Ovary (tissue), 10 donors: ENCODE results near the gene APOA1. TPM values are rescaled to one million over a fixed set of nuclear protein-coding genes. Genes with fewer than 3 reads are reported as not detected.

ENCODE experiments used
- DNase-seq, 5 donors: peaks; one replicate each; pipeline ENCODE4 v3.0.0-alpha.2; 2019 to 2020
- H3K27ac ChIP-seq, 2 donors: fragments of 200-600 bp; one replicate each; pipeline versions ENCODE4 v1.5.1 to v1.8.0; 2019 to 2022
- H3K27me3 ChIP-seq: fragments of 200-600 bp; one replicate; pipeline ENCODE4 v1.8.0; 2022
- H3K36me3 ChIP-seq: fragments of 200-600 bp; sonication (generic); one replicate; pipeline ENCODE4 v1.5.1; 2019
- H3K4me1 ChIP-seq: one replicate; pipeline ENCODE4 v1.8.1; 2013; ENCODE audit warnings: mild to moderate bottlenecking, moderate library complexity; ENCODE audit not compliant: insufficient read depth
- H3K4me3 ChIP-seq: fragments of 200-600 bp; sonication (generic); one replicate; pipeline ENCODE4 v1.5.1; 2017
- H3K9me3 ChIP-seq, 2 donors: fragments of 200-600 bp in 1 of 2; sonication (generic) in 1 of 2; one replicate each; pipeline versions ENCODE4 v1.5.1 to v1.8.1; 2013 to 2019; ENCODE audit warnings: mild to moderate bottlenecking in 1 of 2, moderate library complexity in 1 of 2
- EP300 ChIP-seq: sonication (generic); formaldehyde crosslinking; IDR thresholded peaks from one replicate; pipeline ENCODE4 v1.6.1; 2017; ENCODE audit warnings: antibody characterized with exemption
- POLR2A ChIP-seq: fragments of 450-650 bp; IDR thresholded peaks from one replicate; pipeline ENCODE4 v1.6.1; 2017; ENCODE audit warnings: antibody characterized with exemption, mild to moderate bottlenecking, moderate library complexity
- WGBS, 3 donors: extraction: QIAGEN DNeasy Blood & Tissue Kit in 1 of 3; methylation state at CpG; one replicate each; pipeline versions ENCODE4 v1.1.5 to v1.1.7; 2013 to 2017; 5-methylcytosine and 5-hydroxymethylcytosine counted together
- intact Hi-C, 4 donors: fragments of 100-400 bp; cut with DNase I; formaldehyde crosslinking; loops; one replicate each; pipeline versions ENCODE4 v1.11.0 to v1.15.1; 2022 to 2023
- long read RNA-seq, 3 donors: library from polyadenylated mRNA in 2 of 3; unstranded in 2 of 3; transcript quantifications; one replicate each; pipeline ENCODE4 v2.0.0 and lab custom pipeline, GENCODE V29; 2021 to 2026
- polyA plus RNA-seq, 2 donors: library from polyadenylated mRNA; stranded (reverse); fragments of 200-250 nt in 1 of 2; fragments of 350-450 nt in 1 of 2; fragmentation: Illumina TruSeq in 1 of 2; extraction: RNeasy Lipid Tissue Mini Kit (QIAGEN cat#74804) in 1 of 2; gene quantifications; one replicate each; pipeline ENCODE4 v1.2.3, GENCODE V29; 2013 to 2014
- total RNA-seq, 7 donors: library from RNA; depleted of rRNA in 2 of 7; stranded (reverse); fragments of >200 nt in 2 of 7; fragmentation: NEBNext Ultra II Directional in 3 of 7; extraction: Animal tissue kit (Norgen Biotek cat#: 25700) in 3 of 7; gene quantifications; one replicate each; pipeline versions ENCODE4 v1.1.0 to v1.2.4, GENCODE V29; 2016 to 2023
- TF ChIP-seq, protein P1 (sequence below), 3 donors: fragments of 450-650 bp in 2 of 3; fragments of 200-600 bp in 1 of 3; IDR thresholded peaks; one replicate each; pipeline versions ENCODE4 v1.5.1 to v1.8.0; 2016 to 2022; ENCODE audit warnings: antibody characterized with exemption in 3 of 3, mild to moderate bottlenecking in 1 of 3
- donor health status: DM: no; HTN: no; CAD: no; lungs with moderate emphysema.
- donor health status: DM: no; HTN: no; CAD: no.
- donor health status: Bipolar disorder and iron deficiency.
- donor health status: DM: yes; HTN: yes; CAD: no.
- donor health status: DM: no; HTN: no; CAD: no.
- donor health status: DM: yes; HTN: yes; CAD: no.

The APOA1 gene
- total RNA-seq (10 to 100 TPM in 5 of 7 donors, 1 to 10 TPM in 2; 5.3 to 39.9 (median 19.0) TPM), polyA plus RNA-seq (10 to 100 TPM; 10.8 to 42.8 TPM)
- long read RNA-seq, donor 1, partial matches to known transcripts, result 0 of 4 reads
- long read RNA-seq, donor 1, other reads (novel, unspliced or antisense), result 0 of 4 reads
- long read RNA-seq, donor 2, partial matches to known transcripts, result 0 of 4 reads
- long read RNA-seq, donor 2, other reads (novel, unspliced or antisense), result 0 of 4 reads
- long read RNA-seq, donor 3, partial matches to known transcripts, result 0 of 3 reads
- long read RNA-seq, donor 3, other reads (novel, unspliced or antisense), result 0 of 3 reads

GRCh38 chr11:116837231-116838091 lies at the start of gene APOA1:
Gene APOA1 (minus strand): TSS chr11:116837622. CDS start chr11:116837387, 235 bp downstream.
- H3K36me3 ChIP-seq, result no peaks in the 10 kb centered on the region
- intact Hi-C loops, result loop anchor here in 3 of 4 donors (5.0 kb wide), 1 partner anchor 45 kb away; the partner anchor contains the start of gene APOA5 (in 3 of the 3)
- WGBS, 3 donors, result 23 to 36% (median 27%) methylated on average over 19 of the region's 19 CpGs
- peaks cover 33% of the 10 kb centered on the region for H3K4me1 ChIP-seq
- DNase-seq, result peak in 4 of 5 donors; percentile 44 to 57 (median 54)
- H3K4me3 ChIP-seq, result no peak within 1 kb of the TSS
- H3K27me3 ChIP-seq, result no peaks in the 10 kb centered on the region
- H3K9me3 ChIP-seq, result no peaks in the 10 kb centered on the region
- peak within 1 kb of the TSS; percentile 44 to 80 for H3K27ac ChIP-seq
- no peak for TF ChIP-seq EP300
- TF ChIP-seq, protein P1, sequence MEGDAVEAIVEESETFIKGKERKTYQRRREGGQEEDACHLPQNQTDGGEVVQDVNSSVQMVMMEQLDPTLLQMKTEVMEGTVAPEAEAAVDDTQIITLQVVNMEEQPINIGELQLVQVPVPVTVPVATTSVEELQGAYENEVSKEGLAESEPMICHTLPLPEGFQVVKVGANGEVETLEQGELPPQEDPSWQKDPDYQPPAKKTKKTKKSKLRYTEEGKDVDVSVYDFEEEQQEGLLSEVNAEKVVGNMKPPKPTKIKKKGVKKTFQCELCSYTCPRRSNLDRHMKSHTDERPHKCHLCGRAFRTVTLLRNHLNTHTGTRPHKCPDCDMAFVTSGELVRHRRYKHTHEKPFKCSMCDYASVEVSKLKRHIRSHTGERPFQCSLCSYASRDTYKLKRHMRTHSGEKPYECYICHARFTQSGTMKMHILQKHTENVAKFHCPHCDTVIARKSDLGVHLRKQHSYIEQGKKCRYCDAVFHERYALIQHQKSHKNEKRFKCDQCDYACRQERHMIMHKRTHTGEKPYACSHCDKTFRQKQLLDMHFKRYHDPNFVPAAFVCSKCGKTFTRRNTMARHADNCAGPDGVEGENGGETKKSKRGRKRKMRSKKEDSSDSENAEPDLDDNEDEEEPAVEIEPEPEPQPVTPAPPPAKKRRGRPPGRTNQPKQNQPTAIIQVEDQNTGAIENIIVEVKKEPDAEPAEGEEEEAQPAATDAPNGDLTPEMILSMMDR (IDR thresholded peaks at IDR 0.05), result no peak

GRCh38 chr11:116885951-116886655 lies 48.7 kb upstream of the APOA1 start:
- no peaks in the 10 kb centered on the region for H3K36me3 ChIP-seq
- H3K27me3 ChIP-seq, result no peaks in the 10 kb centered on the region
- TF ChIP-seq EP300 (no peak), POLR2A (no peak)
- TF ChIP-seq, protein P1 (IDR thresholded peaks at IDR 0.05), result no peak
- H3K9me3 ChIP-seq, result no peaks in the 10 kb centered on the region
- intact Hi-C loops, result loop anchor here in 1 of 4 donors (10.0 kb wide), 1 partner anchor 339 kb away; no protein-coding TSS in a partner anchor
- DNase-seq, result no peak
- H3K27ac ChIP-seq, result peak overlapping the region; percentile 34 to 59
- H3K4me3 ChIP-seq, result no peak overlapping the region
- peaks cover 2% of the 10 kb centered on the region for H3K4me1 ChIP-seq
- WGBS, 3 donors, result 14 to 17% (median 16%) methylated on average over 5 of the region's 5 CpGs

DNA sequence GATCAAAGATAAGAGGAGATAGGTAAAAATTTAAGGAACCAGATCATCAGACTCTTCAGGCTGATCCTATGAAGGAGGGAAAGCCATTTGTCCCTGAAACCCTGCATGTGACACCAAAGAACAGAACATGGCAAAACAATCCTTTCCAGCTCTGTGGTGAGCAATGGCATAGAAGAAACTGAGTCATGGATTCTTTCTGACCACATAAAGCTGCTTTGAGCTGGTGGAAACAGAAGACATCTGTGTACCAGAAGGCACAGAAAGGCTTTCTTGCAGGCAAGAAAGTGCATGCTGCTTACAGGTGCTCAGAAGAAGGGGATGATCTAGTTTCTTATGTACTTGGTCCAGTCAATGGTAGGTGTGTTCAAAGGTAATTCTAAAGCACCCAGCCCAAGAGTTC lies 45.0 kb upstream of the APOA1 start:
- no peak overlapping the region for H3K4me3 ChIP-seq
- H3K9me3 ChIP-seq, result no peaks in the 10 kb centered on the region
- no peak for TF ChIP-seq POLR2A
- TF ChIP-seq EP300, result no peak
- TF ChIP-seq, protein P1 (IDR thresholded peaks at IDR 0.05), result no peak
- H3K36me3 ChIP-seq, result no peaks in the 10 kb centered on the region
- DNase-seq, result no peak
- H3K4me1 ChIP-seq, result peaks cover 2% of the 10 kb centered on the region
- no peaks in the 10 kb centered on the region for H3K27me3 ChIP-seq
- H3K27ac ChIP-seq, result no peak overlapping the region
- intact Hi-C loops, result loop anchor here in 3 of 4 donors (5.0 to 10.0 kb wide), 2 partner anchors 225 to 342 kb away; no protein-coding TSS in a partner anchor

GRCh38 chr11:116881143-116881542 lies 43.7 kb upstream of the APOA1 start:
- Histone ChIP-seq H3K4me1 (peaks cover 1% of the 10 kb centered on the region), H3K4me3 (no peak overlapping the region), H3K9me3 (no peaks in the 10 kb centered on the region), H3K27ac (no peak overlapping the region), H3K27me3 (no peaks in the 10 kb centered on the region), H3K36me3 (no peaks in the 10 kb centered on the region)
- no peak for TF ChIP-seq POLR2A
- no peak for TF ChIP-seq EP300
- intact Hi-C loops, result loop anchor here in 3 of 4 donors (5.0 to 10.0 kb wide), 2 partner anchors 226 to 344 kb away; no protein-coding TSS in a partner anchor
- peak in 1 of 5 donors; percentile 37 for DNase-seq
- 60 to 62% (median 60%) methylated on average over 6 of the region's 6 CpGs for WGBS, 3 donors
